ENCODE measurements around the gene INSC. TPM values are rescaled to one million over a fixed set of nuclear protein-coding genes. Genes with fewer than 3 reads are reported as not detected.

INSC gene
- total RNA-seq, 1 experiment from 2014 or later: not detected

GRCh38 chr11:15178214-15178613 is 63.5 kb downstream of the INSC start:
- DNase-seq: no peak
- H3K9me3 ChIP-seq (replicated peaks): no peaks in the 10 kb centered on the region
- H3K27me3 ChIP-seq: no peaks in the 10 kb centered on the region
- H3K27ac ChIP-seq: no peak overlapping the region
- H3K36me3 ChIP-seq: no peaks in the 10 kb centered on the region
- no peaks in the 10 kb centered on the region for H3K4me1 ChIP-seq
- no peak overlapping the region for H3K4me3 ChIP-seq

- H3K27ac ChIP-seq: no peak overlapping the region
- no peak for DNase-seq
- H3K27me3 ChIP-seq: no peaks in the 10 kb centered on the region; the same call in 1 of the 2 replicates
- no peaks in the 10 kb centered on the region for H3K9me3 ChIP-seq (replicated peaks)
- H3K4me1 ChIP-seq: no peaks in the 10 kb centered on the region
- H3K36me3 ChIP-seq: no peaks in the 10 kb centered on the region
- H3K4me3 ChIP-seq: no peak overlapping the region
These were observed 64.4 kb downstream of the INSC start for GRCh38 chr11:15179167-15179566.

- Histone ChIP-seq H3K27me3 (no peaks in the 10 kb centered on the region; the same call in 1 of the 2 replicates), H3K9me3 (replicated peaks) (no peaks in the 10 kb centered on the region), H3K4me3 (no peak overlapping the region), H3K4me1 (no peaks in the 10 kb centered on the region), H3K36me3 (no peaks in the 10 kb centered on the region), H3K27ac (no peak overlapping the region)
- DNase-seq: no peak
These were observed 65.6 kb downstream of the INSC start for GRCh38 chr11:15180212-15180792.

- Histone ChIP-seq H3K9me3 (replicated peaks) (no peaks in the 10 kb centered on the region), H3K27ac (no peak overlapping the region), H3K36me3 (no peaks in the 10 kb centered on the region), H3K27me3 (no peaks in the 10 kb centered on the region; the same call in 1 of the 2 replicates), H3K4me1 (no peaks in the 10 kb centered on the region), H3K4me3 (no peak overlapping the region)
- DNase-seq: no peak
These were observed 67.6 kb downstream of the INSC start for GRCh38 chr11:15182372-15182771.

GRCh38 chr11:15185021-15185420 is 70.3 kb downstream of the INSC start:
- no peak overlapping the region for H3K4me3 ChIP-seq
- H3K4me1 ChIP-seq: no peaks in the 10 kb centered on the region
- no peak overlapping the region for H3K27ac ChIP-seq
- no peak for DNase-seq
- H3K27me3 ChIP-seq: no peaks in the 10 kb centered on the region; the same call in 1 of the 2 replicates
- no peaks in the 10 kb centered on the region for H3K36me3 ChIP-seq
- no peaks in the 10 kb centered on the region for H3K9me3 ChIP-seq (replicated peaks)

- DNase-seq: no peak
- Histone ChIP-seq H3K27ac (no peak overlapping the region), H3K4me3 (no peak overlapping the region), H3K9me3 (replicated peaks) (no peaks in the 10 kb centered on the region), H3K36me3 (no peaks in the 10 kb centered on the region), H3K4me1 (no peaks in the 10 kb centered on the region), H3K27me3 (no peaks in the 10 kb centered on the region; the same call in 1 of the 2 replicates)
These were observed 71.4 kb downstream of the INSC start for GRCh38 chr11:15186146-15186545.

GRCh38 chr11:15189189-15189588 is 74.5 kb downstream of the INSC start:
- Histone ChIP-seq H3K36me3 (no peaks in the 10 kb centered on the region), H3K27me3 (no peaks in the 10 kb centered on the region), H3K4me1 (no peaks in the 10 kb centered on the region), H3K4me3 (no peak overlapping the region), H3K27ac (no peak overlapping the region), H3K9me3 (replicated peaks) (no peaks in the 10 kb centered on the region)
- DNase-seq: no peak

GRCh38 chr11:15189641-15190365 is 75.1 kb downstream of the INSC start:
- H3K4me1 ChIP-seq: no peaks in the 10 kb centered on the region
- H3K36me3 ChIP-seq: no peaks in the 10 kb centered on the region
- no peak overlapping the region for H3K27ac ChIP-seq
- H3K27me3 ChIP-seq: no peaks in the 10 kb centered on the region
- no peak overlapping the region for H3K4me3 ChIP-seq
- no peak for DNase-seq
- no peaks in the 10 kb centered on the region for H3K9me3 ChIP-seq (replicated peaks)

GRCh38 chr11:15190611-15191010 is 75.9 kb downstream of the INSC start:
- Histone ChIP-seq H3K9me3 (replicated peaks) (no peaks in the 10 kb centered on the region), H3K4me1 (no peaks in the 10 kb centered on the region), H3K36me3 (no peaks in the 10 kb centered on the region), H3K27me3 (no peaks in the 10 kb centered on the region), H3K27ac (no peak overlapping the region), H3K4me3 (no peak overlapping the region)
- DNase-seq: no peak

- Histone ChIP-seq H3K27me3 (no peaks in the 10 kb centered on the region; the same call in 1 of the 2 replicates), H3K36me3 (no peaks in the 10 kb centered on the region), H3K4me3 (no peak overlapping the region), H3K9me3 (replicated peaks) (no peaks in the 10 kb centered on the region), H3K27ac (no peak overlapping the region), H3K4me1 (no peaks in the 10 kb centered on the region)
- no peak for DNase-seq
These were observed 77.4 kb downstream of the INSC start for GRCh38 chr11:15192005-15192556.

- no peaks in the 10 kb centered on the region for H3K9me3 ChIP-seq (replicated peaks)
- no peak overlapping the region for H3K27ac ChIP-seq
- no peaks in the 10 kb centered on the region for H3K4me1 ChIP-seq
- no peaks in the 10 kb centered on the region; the same call in 1 of the 2 replicates for H3K27me3 ChIP-seq
- H3K36me3 ChIP-seq: no peaks in the 10 kb centered on the region
- DNase-seq: no peak
- no peak overlapping the region for H3K4me3 ChIP-seq
These were observed 80.1 kb downstream of the INSC start for GRCh38 chr11:15194671-15195415.

GRCh38 chr11:15195454-15196200 is 80.9 kb downstream of the INSC start:
- Histone ChIP-seq H3K27me3 (peaks cover 1% of the 10 kb centered on the region; the same call in 1 of the 2 replicates), H3K4me3 (no peak overlapping the region), H3K9me3 (replicated peaks) (no peaks in the 10 kb centered on the region), H3K4me1 (no peaks in the 10 kb centered on the region), H3K36me3 (no peaks in the 10 kb centered on the region), H3K27ac (no peak overlapping the region)
- no peak for DNase-seq

- Histone ChIP-seq H3K27me3 (peaks cover 10% of the 10 kb centered on the region), H3K36me3 (no peaks in the 10 kb centered on the region), H3K9me3 (replicated peaks) (no peaks in the 10 kb centered on the region), H3K4me1 (no peaks in the 10 kb centered on the region), H3K27ac (no peak overlapping the region), H3K4me3 (no peak overlapping the region)
- no peak for DNase-seq
These were observed 82.0 kb downstream of the INSC start for GRCh38 chr11:15196704-15197103.

- no peaks in the 10 kb centered on the region for H3K4me1 ChIP-seq
- no peak for DNase-seq
- H3K36me3 ChIP-seq: no peaks in the 10 kb centered on the region
- H3K9me3 ChIP-seq (replicated peaks): no peaks in the 10 kb centered on the region
- no peak overlapping the region for H3K27ac ChIP-seq
- H3K4me3 ChIP-seq: no peak overlapping the region
- peaks cover 10% of the 10 kb centered on the region for H3K27me3 ChIP-seq
These were observed 83.0 kb downstream of the INSC start for GRCh38 chr11:15197696-15198095.

Data from SJCRH30 (cell line).